K562 (cell line): ENCODE results near the gene LEPR. TPM values are rescaled to one million over a fixed set of nuclear protein-coding genes. Genes with fewer than 3 reads are reported as not detected.

Experiments
- CREM ChIP-seq: IDR thresholded peaks from 2 replicates; pipeline ENCODE4 v1.6.1; 2014; ENCODE audit warnings: antibody characterized with exemption, low read depth
- CXXC5 ChIP-seq: fragments of 250-450 bp; sonication (Bioruptor Pico); IDR thresholded peaks from 2 replicates; pipeline ENCODE4 v1.8.0; 2022; ENCODE audit warnings: inconsistent platforms, mild to moderate bottlenecking, moderate library complexity
- ELF4 ChIP-seq: fragments of 450-650 bp; formaldehyde crosslinking; IDR thresholded peaks from 2 replicates; pipeline ENCODE4 v1.4.0; 2022; ENCODE audit warnings: missing genetic modification characterization
- FOXJ2 ChIP-seq: fragments of 200-800 bp; sonication (Bioruptor generic); IDR thresholded peaks from 2 replicates; pipeline ENCODE4 v1.6.1; 2016; ENCODE audit warnings: missing genetic modification characterization, missing compliant biosample characterization
- FOXM1 ChIP-seq, 2 experiments: fragments of 450-650 bp in 1 of 2; sonication (generic) in 1 of 2; formaldehyde crosslinking in 1 of 2; IDR thresholded peaks; 2 replicates each; pipeline versions ENCODE4 v1.6.1 to v1.9.0; 2017 to 2022; ENCODE audit warnings: low read depth in 2 of 2, mild to moderate bottlenecking in 2 of 2, missing genetic modification reagents in 1 of 2, moderate library complexity in 1 of 2
- KLF1 ChIP-seq: fragments of 450-650 bp; IDR thresholded peaks from 2 replicates; pipeline ENCODE4 v1.6.1; 2016; ENCODE audit warnings: missing genetic modification characterization, missing compliant biosample characterization
- MEIS2 ChIP-seq: fragments of 450-650 bp; IDR thresholded peaks from 2 replicates; pipeline ENCODE4 v1.6.1; 2014; ENCODE audit warnings: mild to moderate bottlenecking; ENCODE audit not compliant: partially characterized antibody
- NR4A1 ChIP-seq, 2 experiments: fragments of 250-450 bp in 1 of 2; fragments of 450-650 bp in 1 of 2; sonication (Bioruptor Pico) in 1 of 2; IDR thresholded peaks; 2 replicates each; pipeline versions ENCODE4 v1.4.0 to v1.6.1; 2016 to 2020; ENCODE audit warnings: mild to moderate bottlenecking in 2 of 2, missing compliant biosample characterization in 1 of 2, missing genetic modification characterization in 1 of 2, moderate library complexity in 1 of 2
- STAT5B ChIP-seq: fragments of 250-450 bp; sonication (Bioruptor Pico); IDR thresholded peaks from 2 replicates; pipeline ENCODE4 v1.8.0; 2021; ENCODE audit warnings: mild to moderate bottlenecking, inconsistent platforms
- ZC3H11A ChIP-seq: IDR thresholded peaks from 2 replicates; pipeline ENCODE4 v1.6.1; 2012; ENCODE audit warnings: low read depth, low read length, improper control_type of control experiment
- ZC3H4 ChIP-seq: sonication (generic); formaldehyde crosslinking; IDR thresholded peaks from 2 replicates; pipeline ENCODE4 v1.9.0; 2021; ENCODE audit warnings: missing genetic modification reagents, borderline replicate concordance
- ZKSCAN8 ChIP-seq: fragments of 200-800 bp; sonication (Bioruptor generic); IDR thresholded peaks from 2 replicates; pipeline ENCODE4 v1.6.1; 2016; ENCODE audit warnings: missing genetic modification characterization, missing compliant biosample characterization
- ZNF134 ChIP-seq: fragments of 250-450 bp; sonication (Bioruptor Pico); conservative IDR thresholded peaks from 2 replicates; pipeline ENCODE4 v1.4.0; 2020
- ZNF57 ChIP-seq: fragments of 450-650 bp; formaldehyde crosslinking; IDR thresholded peaks from 2 replicates; pipeline ENCODE4 v1.4.0; 2020; ENCODE audit warnings: mild to moderate bottlenecking, moderate library complexity
- ZNF77 ChIP-seq: fragments of 250-450 bp; sonication (Bioruptor Pico); IDR thresholded peaks from 2 replicates; pipeline ENCODE4 v1.5.0; 2020
- ZNF785 ChIP-seq: fragments of 250-450 bp; sonication (Bioruptor Pico); IDR thresholded peaks from 2 replicates; pipeline ENCODE4 v1.4.0; 2020; ENCODE audit warnings: mild to moderate bottlenecking
- polyA plus RNA-seq, 8 experiments: library from polyadenylated mRNA; depleted of rRNA in 4 of 8; stranded (reverse) in 5 of 8; unstranded in 3 of 8; fragments of >200 nt; fragmentation: Nextera tagmentation in 2 of 8; fragmentation: Illumina TruSeq in 1 of 8; extraction: Ambion mirVana in 2 of 8; extraction: Trizol in 1 of 8; gene quantifications; 2 replicates each; pipeline versions ENCODE4 v1.2.1 to v1.2.3, GENCODE V29; 2011 to 2014; ENCODE audit warnings: inconsistent platforms in 1 of 8, missing spikeins in 1 of 8
- total RNA-seq, 7 experiments: library from RNA; depleted of rRNA in 6 of 7; stranded (reverse); fragments of >200 nt in 6 of 7; fragmentation: Illumina TruSeq in 2 of 7; extraction: Trizol in 2 of 7; gene quantifications; 2 replicates each; pipeline versions ENCODE4 v1.2.1 to v1.2.3, GENCODE V29; 2011 to 2021; ENCODE audit warnings: low replicate concordance in 1 of 7
- TF ChIP-seq, protein P1 (sequence below): fragments of 450-650 bp; formaldehyde crosslinking; IDR thresholded peaks from 2 replicates; pipeline ENCODE4 v1.4.0; 2020; ENCODE audit warnings: mild to moderate bottlenecking, moderate library complexity
- TF ChIP-seq, protein P2 (sequence below), 2 experiments: fragments of 450-650 bp in 1 of 2; sonication (generic) in 1 of 2; formaldehyde crosslinking in 1 of 2; IDR thresholded peaks; 2 replicates each; pipeline versions ENCODE4 v1.7.1 to v1.9.0; 2016 to 2022; ENCODE audit warnings: inconsistent platforms in 1 of 2, mild to moderate bottlenecking in 1 of 2, missing genetic modification reagents in 1 of 2

LEPR gene
- total and polyA plus RNA-seq, 9 of the 15 experiments (the other 6 are each of a cell fraction or from before 2014, with no cell fraction given) = 12.2 to 111 (median 43.1) TPM

DNA sequence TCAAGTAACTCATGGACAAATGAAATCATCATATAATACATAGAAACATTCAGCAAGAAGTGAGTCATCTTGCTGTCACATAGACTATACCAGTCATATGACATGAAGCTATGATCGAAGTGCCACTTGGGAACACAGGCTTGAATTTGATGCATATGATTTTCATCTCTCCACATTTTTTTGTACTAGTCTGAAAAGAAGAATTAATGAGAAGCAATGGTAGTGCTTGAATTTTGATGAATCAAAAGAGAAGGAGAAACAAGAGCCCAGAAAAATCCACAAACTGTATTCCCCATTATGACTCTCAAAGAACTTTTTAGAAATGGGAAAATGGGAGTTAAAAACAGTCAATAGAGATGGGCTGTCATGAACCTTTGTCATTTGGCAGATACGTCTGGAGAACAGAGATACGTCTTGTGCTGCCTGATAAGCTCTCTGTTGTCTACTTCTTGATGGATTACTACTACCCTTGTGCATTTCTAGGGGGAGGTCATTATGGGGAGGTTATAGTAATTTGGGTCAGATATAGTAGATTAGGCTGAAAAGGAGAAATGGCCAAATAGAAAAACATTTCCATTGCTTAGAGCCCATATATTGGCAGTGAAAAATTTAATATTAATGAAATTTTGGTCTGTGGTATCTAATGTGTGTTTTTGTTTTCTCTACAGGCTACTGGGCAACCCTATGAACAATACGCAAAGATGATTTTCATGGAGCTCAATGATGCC lies 8.0 kb upstream of the LEPR start (continued):
- TF ChIP-seq FOXJ2 (tag) (peak; percentile 72), ZC3H11A (no peak), CXXC5 (CRISPR knock-in tag) (peak; percentile 86), ZC3H4 (CRISPR knock-in tag) (no peak), ZNF134 (no peak; the same call in 1 of the 2 replicates), ZNF77 (CRISPR knock-in tag) (no peak), MEIS2 (peak; percentile 100), ZNF785 (CRISPR knock-in tag) (no peak), ZNF57 (CRISPR knock-in tag) (no peak), ELF4 (CRISPR knock-in tag) (peak; percentile 86), NR4A1 (CRISPR knock-in tag; IDR thresholded peaks at IDR 0.05) (no peak), NR4A1 (tag; IDR thresholded peaks at IDR 0.05) (0 out of 2 replicates have a peak, but pooled peaks have one; percentile 41), KLF1 (tag) (no peak), CREM (peak; percentile 78), STAT5B (no peak), FOXM1 (IDR thresholded peaks at IDR 0.05; ENCODE audit: low read depth) (peak; percentile 97), FOXM1 (CRISPR knock-in tag; IDR thresholded peaks at IDR 0.05; ENCODE audit: low read depth) (no peak), ZKSCAN8 (peak; percentile 67)
- TF ChIP-seq, protein P1, sequence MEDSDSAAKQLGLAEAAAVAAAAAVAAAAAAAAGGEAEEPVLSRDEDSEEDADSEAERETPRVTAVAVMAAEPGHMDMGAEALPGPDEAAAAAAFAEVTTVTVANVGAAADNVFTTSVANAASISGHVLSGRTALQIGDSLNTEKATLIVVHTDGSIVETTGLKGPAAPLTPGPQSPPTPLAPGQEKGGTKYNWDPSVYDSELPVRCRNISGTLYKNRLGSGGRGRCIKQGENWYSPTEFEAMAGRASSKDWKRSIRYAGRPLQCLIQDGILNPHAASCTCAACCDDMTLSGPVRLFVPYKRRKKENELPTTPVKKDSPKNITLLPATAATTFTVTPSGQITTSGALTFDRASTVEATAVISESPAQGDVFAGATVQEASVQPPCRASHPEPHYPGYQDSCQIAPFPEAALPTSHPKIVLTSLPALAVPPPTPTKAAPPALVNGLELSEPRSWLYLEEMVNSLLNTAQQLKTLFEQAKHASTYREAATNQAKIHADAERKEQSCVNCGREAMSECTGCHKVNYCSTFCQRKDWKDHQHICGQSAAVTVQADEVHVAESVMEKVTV (CRISPR knock-in tag) = peak; percentile 40; the same call in 1 of the 2 replicates
- TF ChIP-seq, protein P2, sequence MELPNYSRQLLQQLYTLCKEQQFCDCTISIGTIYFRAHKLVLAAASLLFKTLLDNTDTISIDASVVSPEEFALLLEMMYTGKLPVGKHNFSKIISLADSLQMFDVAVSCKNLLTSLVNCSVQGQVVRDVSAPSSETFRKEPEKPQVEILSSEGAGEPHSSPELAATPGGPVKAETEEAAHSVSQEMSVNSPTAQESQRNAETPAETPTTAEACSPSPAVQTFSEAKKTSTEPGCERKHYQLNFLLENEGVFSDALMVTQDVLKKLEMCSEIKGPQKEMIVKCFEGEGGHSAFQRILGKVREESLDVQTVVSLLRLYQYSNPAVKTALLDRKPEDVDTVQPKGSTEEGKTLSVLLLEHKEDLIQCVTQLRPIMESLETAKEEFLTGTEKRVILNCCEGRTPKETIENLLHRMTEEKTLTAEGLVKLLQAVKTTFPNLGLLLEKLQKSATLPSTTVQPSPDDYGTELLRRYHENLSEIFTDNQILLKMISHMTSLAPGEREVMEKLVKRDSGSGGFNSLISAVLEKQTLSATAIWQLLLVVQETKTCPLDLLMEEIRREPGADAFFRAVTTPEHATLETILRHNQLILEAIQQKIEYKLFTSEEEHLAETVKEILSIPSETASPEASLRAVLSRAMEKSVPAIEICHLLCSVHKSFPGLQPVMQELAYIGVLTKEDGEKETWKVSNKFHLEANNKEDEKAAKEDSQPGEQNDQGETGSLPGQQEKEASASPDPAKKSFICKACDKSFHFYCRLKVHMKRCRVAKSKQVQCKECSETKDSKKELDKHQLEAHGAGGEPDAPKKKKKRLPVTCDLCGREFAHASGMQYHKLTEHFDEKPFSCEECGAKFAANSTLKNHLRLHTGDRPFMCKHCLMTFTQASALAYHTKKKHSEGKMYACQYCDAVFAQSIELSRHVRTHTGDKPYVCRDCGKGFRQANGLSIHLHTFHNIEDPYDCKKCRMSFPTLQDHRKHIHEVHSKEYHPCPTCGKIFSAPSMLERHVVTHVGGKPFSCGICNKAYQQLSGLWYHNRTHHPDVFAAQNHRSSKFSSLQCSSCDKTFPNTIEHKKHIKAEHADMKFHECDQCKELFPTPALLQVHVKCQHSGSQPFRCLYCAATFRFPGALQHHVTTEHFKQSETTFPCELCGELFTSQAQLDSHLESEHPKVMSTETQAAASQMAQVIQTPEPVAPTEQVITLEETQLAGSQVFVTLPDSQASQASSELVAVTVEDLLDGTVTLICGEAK (IDR thresholded peaks at IDR 0.05) = no peak
- TF ChIP-seq, protein P2 (CRISPR knock-in tag; IDR thresholded peaks at IDR 0.05) = no peak
